Spleen (tissue), 11 donors: ENCODE data around the gene CSGALNACT2. TPM values are rescaled to one million over a fixed set of nuclear protein-coding genes. Genes with fewer than 3 reads are reported as not detected.

Experiments used
- DNase-seq: peaks from one replicate; pipeline ENCODE4 v3.0.0-alpha.2; 2020
- H3K27ac ChIP-seq, 8 donors: fragments of 200-600 bp; sonication (generic) in 7 of 8; 1 replicate in 4 of 8; 2 replicates in 4 of 8; pipeline versions ENCODE4 v1.5.0 to v1.8.0; 2016 to 2021; ENCODE audit warnings: inconsistent platforms in 4 of 8, mild to moderate bottlenecking in 4 of 8, moderate library complexity in 1 of 8
- H3K27me3 ChIP-seq, 7 donors: fragments of 200-600 bp; sonication (generic) in 6 of 7; replicated peaks in 1 of 7; 1 replicate in 4 of 7; 2 replicates in 3 of 7; pipeline versions ENCODE4 v1.5.0 to v1.8.0; 2016 to 2021; ENCODE audit warnings: inconsistent platforms in 3 of 7, mild to moderate bottlenecking in 1 of 7
- H3K36me3 ChIP-seq, 6 donors: fragments of 200-600 bp; sonication (generic) in 5 of 6; 1 replicate in 4 of 6; 2 replicates in 2 of 6; pipeline versions ENCODE4 v1.5.0 to v1.8.0; 2016 to 2021; ENCODE audit warnings: inconsistent platforms in 2 of 6
- H3K4me1 ChIP-seq, 6 donors: fragments of 200-600 bp; sonication (generic) in 5 of 6; 1 replicate in 3 of 6; 2 replicates in 3 of 6; pipeline versions ENCODE4 v1.5.0 to v1.8.0; 2016 to 2021; ENCODE audit warnings: inconsistent platforms in 3 of 6
- H3K4me3 ChIP-seq, 8 donors: fragments of 200-600 bp; sonication (generic) in 7 of 8; 1 replicate in 4 of 8; 2 replicates in 4 of 8; pipeline versions ENCODE4 v1.5.0 to v1.8.0; 2016 to 2021; ENCODE audit warnings: inconsistent platforms in 4 of 8, mild to moderate bottlenecking in 4 of 8, moderate library complexity in 2 of 8
- H3K9me3 ChIP-seq, 8 donors: fragments of 200-600 bp; sonication (generic) in 7 of 8; 1 replicate in 4 of 8; 2 replicates in 4 of 8; pipeline versions ENCODE4 v1.5.0 to v1.8.0; 2016 to 2021; ENCODE audit warnings: inconsistent platforms in 4 of 8
- CTCF ChIP-seq, 11 experiments: fragments of 200-600 bp in 7 of 11; fragments of 450-650 bp in 4 of 11; sonication (generic) in 4 of 11; IDR thresholded peaks in 8 of 11; conservative IDR thresholded peaks in 3 of 11; 1 replicate in 7 of 11; 2 replicates in 4 of 11; pipeline versions ENCODE4 v1.4.0 to v1.8.0; 2016 to 2021; ENCODE audit warnings: antibody characterized with exemption in 11 of 11, inconsistent platforms in 4 of 11, mild to moderate bottlenecking in 1 of 11
- POLR2A ChIP-seq, 3 donors: fragments of 450-650 bp; IDR thresholded peaks; one replicate each; pipeline ENCODE4 v1.5.1; 2017; ENCODE audit warnings: antibody characterized with exemption in 3 of 3, mild to moderate bottlenecking in 1 of 3
- POLR2AphosphoS5 ChIP-seq, 3 donors: sonication (generic); formaldehyde crosslinking; IDR thresholded peaks; one replicate each; pipeline ENCODE4 v1.5.1; 2017; ENCODE audit warnings: antibody characterized with exemption in 3 of 3
- WGBS, 5 donors: extraction: QIAGEN DNeasy Blood & Tissue Kit in 3 of 5; methylation state at CpG; one replicate each; pipeline versions ENCODE4 v1.1.5 to v1.1.7; 2013 to 2018; 5-methylcytosine and 5-hydroxymethylcytosine counted together
- intact Hi-C: fragments of 100-400 bp; cut with DNase I; formaldehyde crosslinking; loops from one replicate; pipeline ENCODE4 v1.15.0; 2023; ENCODE audit warnings: low total_unique reads
- polyA plus RNA-seq, 3 donors: library from polyadenylated mRNA; stranded (reverse); fragments of 200-250 nt; gene quantifications; one replicate each; pipeline ENCODE4 v1.2.1, GENCODE V29; 2013
- total RNA-seq, 7 donors: library from RNA; depleted of rRNA in 3 of 7; stranded (reverse); fragments of >200 nt in 3 of 7; fragmentation: NEBNext Ultra II Directional in 4 of 7; extraction: Animal tissue kit (Norgen Biotek cat#: 25700) in 4 of 7; gene quantifications; one replicate each; pipeline versions ENCODE4 v1.1.0 to v1.2.1, GENCODE V29; 2016 to 2021
- donor health status: healthy with polysubstance abuse.
- donor health status: DM: no; HTN: no; CAD: no; lungs with moderate emphysema.
- donor health status: DM: no; HTN: no; CAD: no.
- donor health status: Bipolar disorder and iron deficiency.
- donor health status: healthy.
- donor health status: DM: no; HTN: no; CAD: no.
- donor health status: DM: yes; HTN: yes; CAD: no.

Gene CSGALNACT2
- total and polyA plus RNA-seq, 10 donors: 8.1 to 77.1 (median 34.2) TPM

DNA sequence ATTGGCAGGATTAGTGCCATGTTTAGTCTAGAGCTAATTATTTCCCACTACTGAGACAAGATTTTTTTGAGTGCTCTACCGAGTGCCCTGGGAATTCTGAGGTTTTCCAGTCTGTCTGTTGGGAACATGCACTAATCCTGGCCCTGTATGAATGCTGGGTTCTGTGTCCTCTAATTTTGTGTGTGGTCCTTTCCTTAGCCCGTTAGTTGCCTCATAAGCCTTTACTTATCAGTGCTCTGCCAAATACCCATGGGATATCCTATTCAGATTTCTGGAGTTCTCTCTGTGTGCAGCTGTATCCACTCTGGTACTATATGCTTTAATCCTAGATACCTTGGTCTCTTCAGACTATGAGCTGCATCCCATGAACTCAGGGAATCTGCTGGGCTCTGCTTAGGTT is 13.1 kb downstream of the CSGALNACT2 start:
- no peaks in the 10 kb centered on the region for H3K27me3 ChIP-seq
- H3K4me3 ChIP-seq: no peak overlapping the region
- peak overlapping the region in 3 of 8 donors; percentile 7 to 57 (median 37) for H3K27ac ChIP-seq
- no peak for DNase-seq
- WGBS, 5 donors: 71 to 87% (median 71%) methylated on average over 2 of the region's 2 CpGs
- no peak for TF ChIP-seq POLR2A (IDR thresholded peaks at IDR 0.05)
- no peak for TF ChIP-seq POLR2AphosphoS5 (IDR thresholded peaks at IDR 0.05)
- no peak for TF ChIP-seq CTCF (IDR thresholded peaks at IDR 0.05 in 8 of 11, conservative IDR thresholded peaks at IDR 0.05 in 3 of 11)
- peaks cover 0 to 15% (median 11%) of the 10 kb centered on the region in 8 donors for H3K9me3 ChIP-seq
- H3K4me1 ChIP-seq: peaks cover 0 to 75% (median 51%) of the 10 kb centered on the region in 6 donors
- intact Hi-C loops: no loop called here
- H3K36me3 ChIP-seq: no peaks in the 10 kb centered on the region

DNA sequence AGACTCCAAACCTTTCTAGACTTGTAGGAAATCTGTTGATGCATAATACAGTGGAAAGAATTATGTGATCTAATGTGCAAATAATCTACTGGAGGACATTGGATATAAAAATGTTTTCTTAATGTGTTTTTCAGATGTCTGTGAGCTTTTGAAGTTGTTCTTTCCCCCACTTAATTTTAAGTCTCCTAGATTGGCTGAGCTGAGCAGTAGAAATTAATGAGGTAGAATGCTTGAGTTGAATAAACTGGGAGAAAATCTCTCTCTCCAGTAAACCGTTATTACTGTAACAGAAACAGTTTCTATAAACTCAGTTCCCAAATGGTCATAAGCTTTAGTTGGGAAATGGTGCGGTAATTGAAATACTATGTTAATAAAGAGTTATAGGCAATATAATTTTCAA is 15.7 kb downstream of the CSGALNACT2 start:
- Histone ChIP-seq H3K27me3 (no peaks in the 10 kb centered on the region), H3K36me3 (peaks cover 0 to 16% (median 0%) of the 10 kb centered on the region in 6 donors), H3K27ac (no peak overlapping the region), H3K4me1 (peaks cover 3 to 96% (median 62%) of the 10 kb centered on the region in 6 donors), H3K4me3 (no peak overlapping the region), H3K9me3 (peaks cover 0 to 8% (median 5%) of the 10 kb centered on the region in 8 donors)
- WGBS, 5 donors: 85 to 94% (median 91%) methylated on average over 2 of the region's 2 CpGs
- intact Hi-C loops: no loop called here
- TF ChIP-seq POLR2AphosphoS5 (IDR thresholded peaks at IDR 0.05) (no peak), POLR2A (IDR thresholded peaks at IDR 0.05) (no peak), CTCF (IDR thresholded peaks at IDR 0.05 in 8 of 11, conservative IDR thresholded peaks at IDR 0.05 in 3 of 11) (no peak)
- DNase-seq: no peak

DNA sequence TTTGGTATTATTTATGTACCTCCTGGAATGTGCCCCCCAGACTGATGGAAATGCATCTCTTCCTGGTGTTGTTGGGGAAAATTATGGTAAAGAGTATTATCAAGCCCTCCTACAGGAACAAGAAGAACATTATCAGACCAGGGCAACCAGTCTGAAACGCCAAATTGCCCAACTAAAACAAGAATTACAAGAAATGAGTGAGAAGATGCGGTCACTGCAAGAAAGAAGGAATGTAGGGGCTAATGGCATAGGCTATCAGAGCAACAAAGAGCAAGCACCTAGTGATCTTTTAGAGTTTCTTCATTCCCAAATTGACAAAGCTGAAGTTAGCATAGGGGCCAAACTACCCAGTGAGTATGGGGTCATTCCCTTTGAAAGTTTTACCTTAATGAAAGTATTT is 17.0 kb downstream of the CSGALNACT2 start:
- H3K4me1 ChIP-seq: peaks cover 3 to 100% (median 66%) of the 10 kb centered on the region in 6 donors
- DNase-seq: no peak
- TF ChIP-seq POLR2A (IDR thresholded peaks at IDR 0.05) (no peak), POLR2AphosphoS5 (IDR thresholded peaks at IDR 0.05) (no peak), CTCF (IDR thresholded peaks at IDR 0.05 in 8 of 11, conservative IDR thresholded peaks at IDR 0.05 in 3 of 11) (no peak)
- intact Hi-C loops: no loop called here
- WGBS, 5 donors: 85 to 97% (median 94%) methylated on average over 2 of the region's 2 CpGs
- H3K27ac ChIP-seq: no peak overlapping the region
- no peaks in the 10 kb centered on the region for H3K9me3 ChIP-seq
- H3K27me3 ChIP-seq: no peaks in the 10 kb centered on the region
- H3K36me3 ChIP-seq: peaks cover 0 to 22% (median 0%) of the 10 kb centered on the region in 6 donors
- no peak overlapping the region for H3K4me3 ChIP-seq

DNA sequence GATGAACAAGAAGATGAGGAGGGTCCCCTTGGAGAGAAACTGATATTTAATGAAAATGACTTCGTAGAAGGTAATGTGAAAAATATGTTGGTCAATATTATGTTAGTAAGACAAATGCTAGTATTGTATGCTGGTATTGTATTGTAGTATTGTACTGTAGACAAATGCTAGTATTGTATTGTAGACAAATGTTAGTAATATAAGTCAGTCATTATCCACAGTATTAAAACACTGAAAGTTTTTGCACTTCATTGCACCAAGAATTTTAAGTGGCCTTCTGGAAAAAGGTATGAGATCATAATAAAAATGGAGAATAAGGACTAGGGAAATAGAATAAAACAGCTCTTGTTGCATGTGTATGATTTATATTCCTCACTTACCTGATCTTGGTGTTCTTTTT is 17.5 kb downstream of the CSGALNACT2 start:
- TF ChIP-seq POLR2A (IDR thresholded peaks at IDR 0.05): no peak
- TF ChIP-seq POLR2AphosphoS5 (IDR thresholded peaks at IDR 0.05): no peak
- no peak for TF ChIP-seq CTCF (IDR thresholded peaks at IDR 0.05 in 8 of 11, conservative IDR thresholded peaks at IDR 0.05 in 3 of 11)
- intact Hi-C loops: no loop called here
- Histone ChIP-seq H3K27me3 (no peaks in the 10 kb centered on the region), H3K4me3 (no peak overlapping the region), H3K4me1 (peaks cover 3 to 100% (median 67%) of the 10 kb centered on the region in 6 donors), H3K27ac (no peak overlapping the region), H3K9me3 (no peaks in the 10 kb centered on the region), H3K36me3 (peaks cover 0 to 27% (median 0%) of the 10 kb centered on the region in 6 donors)
- no peak for DNase-seq
- WGBS, 5 donors: 87 to 98% (median 95%) methylated on average over 1 of the region's 1 CpG
